GM21723 (cell line): ENCODE measurements around the gene MOV10L1.
"Not testable (repeated sequence)": the region's sequence is repeated elsewhere in the genome, so short reads cannot be mapped to it uniquely, and the experiment has no call there.

Experiments
- ATAC-seq: cut with Tn5 transposase; IDR thresholded peaks from one replicate; pipeline ENCODE4 v1.9.1; 2021; ENCODE audit warnings: mild to moderate bottlenecking, moderate library complexity; ENCODE audit not compliant: unreplicated experiment

The MOV10L1 gene

DNA sequence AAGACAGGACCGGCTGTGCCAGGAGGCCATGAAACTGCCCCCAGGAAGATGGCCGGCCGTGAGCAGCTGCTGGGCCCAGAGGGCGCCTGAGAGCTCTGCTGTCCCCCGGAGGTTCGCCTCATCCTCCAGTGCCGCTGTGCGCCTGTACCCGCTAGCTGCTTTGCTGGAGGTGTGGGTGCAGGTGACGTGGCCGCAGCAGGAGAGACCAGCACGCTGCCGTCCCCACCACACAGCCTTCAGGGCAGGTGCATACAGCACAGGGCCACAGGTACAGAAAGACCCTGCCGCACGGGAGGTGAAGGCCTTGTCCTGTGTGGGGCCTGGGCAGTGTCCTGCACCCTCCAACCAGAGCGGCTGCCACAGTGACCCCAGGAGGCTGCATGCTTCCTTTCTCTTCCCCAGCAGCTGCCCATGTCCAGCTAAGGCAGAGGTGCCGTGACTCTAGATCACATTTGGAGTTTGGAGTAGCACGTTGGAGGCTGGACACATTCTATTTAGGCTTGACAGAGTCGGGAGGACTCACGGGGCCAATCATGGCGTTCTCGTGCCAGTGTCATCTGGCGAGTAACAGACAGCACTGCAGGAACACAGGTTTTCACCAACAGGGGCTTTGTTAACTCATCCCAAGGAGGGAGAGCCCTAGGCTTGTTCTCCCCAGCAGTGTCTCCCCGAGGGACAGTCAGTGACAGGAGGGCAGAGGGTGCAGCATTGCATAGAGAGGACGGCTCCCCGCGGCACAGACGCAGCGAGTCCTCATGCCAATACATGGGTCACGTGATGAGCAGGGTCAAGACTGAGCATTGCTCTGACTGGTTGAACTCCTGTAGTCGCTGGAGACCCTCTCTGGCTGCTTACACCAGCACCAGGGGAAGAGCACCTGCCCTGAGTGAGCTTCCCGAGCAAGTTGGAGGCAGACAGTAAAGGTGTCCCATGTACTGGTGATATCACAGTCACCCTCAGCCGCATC, 62.0 kb downstream of the MOV10L1 start:
- no peak for ATAC-seq

DNA sequence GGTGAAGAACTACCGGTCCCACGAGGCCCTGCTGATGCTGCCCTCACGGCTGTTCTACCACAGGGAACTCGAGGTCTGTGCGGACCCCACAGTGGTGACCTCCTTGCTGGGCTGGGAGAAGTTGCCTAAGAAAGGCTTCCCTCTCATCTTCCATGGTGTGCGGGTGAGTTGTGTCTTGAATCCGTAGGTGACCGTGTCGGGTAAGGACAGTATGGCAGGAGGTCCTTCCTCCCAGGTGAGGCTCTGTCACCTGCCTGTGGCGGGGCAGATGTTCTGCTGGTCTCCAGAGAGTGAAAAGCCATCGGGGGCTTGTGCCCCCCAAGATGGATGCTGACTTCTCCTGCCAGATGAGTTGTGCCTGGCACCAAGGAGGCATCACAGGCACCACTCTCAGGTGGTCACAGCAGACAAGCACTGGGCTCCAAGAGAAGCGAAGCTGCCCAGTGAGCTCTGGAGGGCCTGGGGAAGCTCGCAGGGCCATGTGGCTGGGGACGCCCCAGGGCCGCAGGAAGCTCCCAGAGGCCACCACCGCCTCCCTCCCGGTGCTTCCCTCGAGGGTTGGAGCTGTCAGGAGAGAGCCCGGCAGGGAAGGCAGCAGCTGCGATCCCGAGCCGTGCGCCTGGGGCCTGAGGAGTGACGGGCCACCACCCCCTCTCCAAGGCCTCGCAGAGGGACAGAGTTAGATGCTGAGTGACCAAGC, 63.4 kb downstream of the MOV10L1 start:
- ATAC-seq: no peak

DNA sequence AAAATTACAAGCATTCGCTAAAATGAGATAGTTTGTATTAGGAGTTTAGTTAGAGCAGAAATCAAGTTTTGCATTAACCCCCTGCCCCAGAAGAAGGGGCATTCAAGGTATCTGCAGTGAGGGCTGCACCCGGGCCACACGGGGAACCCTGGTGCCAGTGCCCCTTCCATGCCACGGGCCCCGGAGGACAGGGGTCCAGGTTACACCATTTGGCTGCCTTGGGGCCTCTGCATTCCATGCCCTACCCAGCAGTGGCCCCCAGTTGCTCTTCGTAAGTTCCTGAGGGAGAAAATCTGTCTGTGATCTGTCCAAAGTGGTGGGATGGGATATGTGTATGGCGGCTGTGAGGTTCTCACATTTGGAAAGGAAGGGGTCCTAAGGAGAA, 63.9 kb downstream of the MOV10L1 start:
- ATAC-seq: no peak

DNA sequence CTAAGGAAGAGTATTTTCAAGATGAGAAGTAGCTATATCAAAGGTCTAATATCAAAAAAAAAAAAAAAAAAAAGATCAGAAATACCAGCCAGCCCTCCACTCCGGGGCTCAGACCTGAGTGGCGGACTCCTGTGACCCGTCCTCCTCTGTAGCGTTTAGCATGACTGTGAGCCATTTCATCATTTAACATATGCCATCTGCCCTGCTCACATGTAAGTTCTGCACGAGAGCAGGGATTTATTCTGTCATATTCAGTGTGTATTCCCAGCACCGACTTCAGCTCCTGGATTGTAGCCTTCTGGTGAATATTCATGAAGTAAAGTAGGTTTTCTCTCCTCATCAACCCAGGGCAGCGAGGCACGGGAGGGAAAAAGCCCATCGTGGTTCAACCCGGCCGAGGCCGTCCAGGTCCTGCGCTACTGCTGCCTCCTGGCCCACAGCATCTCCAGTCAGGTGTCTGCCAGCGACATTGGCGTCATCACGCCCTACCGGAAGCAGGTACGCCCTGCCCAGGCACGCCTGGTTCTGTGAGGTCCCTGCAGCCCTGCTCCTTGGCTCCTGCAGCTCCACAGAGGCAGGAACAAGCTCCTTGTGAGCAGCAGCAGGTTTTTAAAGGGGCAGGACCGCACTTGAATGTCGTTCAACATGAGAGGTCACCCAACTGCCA, 68.0 kb downstream of the MOV10L1 start:
- ATAC-seq: no peak

DNA sequence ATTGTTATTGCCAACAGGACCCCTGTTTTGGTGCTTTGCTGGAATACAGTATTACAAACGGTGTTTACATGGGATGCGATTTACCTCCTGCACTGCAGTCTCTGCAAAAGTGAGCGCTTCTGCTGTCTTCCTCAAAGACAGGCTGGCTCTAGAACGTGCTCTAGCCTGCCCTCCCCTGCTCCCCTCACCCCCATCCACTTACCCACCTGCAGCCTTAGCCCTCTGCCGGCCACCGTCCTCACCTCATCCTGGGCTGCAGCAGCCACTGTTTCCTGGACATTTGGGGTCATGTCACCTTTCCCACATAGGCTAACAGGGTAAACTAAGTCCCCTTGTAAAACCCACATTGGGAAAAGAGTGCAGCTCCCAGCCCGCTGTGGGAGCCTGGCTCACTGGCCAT, 71.1 kb downstream of the MOV10L1 start:
- no peak for ATAC-seq

DNA sequence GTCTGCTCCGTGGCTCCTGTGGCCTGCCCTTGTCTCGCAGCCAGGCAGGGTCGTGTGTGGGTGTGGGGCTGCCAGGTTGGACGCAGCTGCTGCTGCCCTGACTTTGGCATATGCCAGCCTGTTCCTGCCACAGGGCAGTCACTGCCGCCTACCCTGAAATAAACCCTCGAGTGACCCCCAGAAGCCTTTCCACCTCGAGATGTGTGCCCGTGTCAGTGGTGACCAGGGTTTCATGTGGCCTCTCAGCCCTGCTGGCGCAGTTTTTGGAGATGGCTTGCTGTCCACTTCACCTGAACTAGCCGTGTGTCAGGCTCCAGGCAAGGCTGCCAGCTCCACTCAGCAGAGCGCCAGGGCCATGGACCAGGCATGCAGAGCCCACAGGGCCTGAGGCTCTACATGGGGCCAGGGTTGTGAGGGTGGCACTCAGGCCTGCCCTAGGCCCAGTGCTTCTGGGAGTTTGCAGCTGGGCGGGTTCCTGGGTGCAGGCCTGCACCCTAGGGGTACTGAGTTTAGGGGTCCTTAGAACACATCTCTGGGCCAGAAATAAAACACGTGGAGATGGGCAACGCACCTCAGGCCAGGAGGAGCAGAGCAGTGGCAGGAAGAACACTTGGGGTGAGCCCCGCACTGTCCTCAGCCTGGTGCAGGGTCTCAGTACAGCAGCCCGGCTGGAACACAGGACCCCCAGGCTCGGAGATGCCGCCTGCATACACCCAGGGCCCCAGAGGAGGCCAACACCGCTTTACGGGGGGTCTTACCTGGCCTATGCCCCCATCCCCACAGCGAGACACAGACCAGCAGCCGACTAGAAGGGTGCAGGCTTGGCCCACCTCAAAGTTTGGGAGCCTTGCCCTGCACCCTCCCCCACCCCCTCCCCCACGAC, 71.9 kb downstream of the MOV10L1 start:
- ATAC-seq: no peak

DNA sequence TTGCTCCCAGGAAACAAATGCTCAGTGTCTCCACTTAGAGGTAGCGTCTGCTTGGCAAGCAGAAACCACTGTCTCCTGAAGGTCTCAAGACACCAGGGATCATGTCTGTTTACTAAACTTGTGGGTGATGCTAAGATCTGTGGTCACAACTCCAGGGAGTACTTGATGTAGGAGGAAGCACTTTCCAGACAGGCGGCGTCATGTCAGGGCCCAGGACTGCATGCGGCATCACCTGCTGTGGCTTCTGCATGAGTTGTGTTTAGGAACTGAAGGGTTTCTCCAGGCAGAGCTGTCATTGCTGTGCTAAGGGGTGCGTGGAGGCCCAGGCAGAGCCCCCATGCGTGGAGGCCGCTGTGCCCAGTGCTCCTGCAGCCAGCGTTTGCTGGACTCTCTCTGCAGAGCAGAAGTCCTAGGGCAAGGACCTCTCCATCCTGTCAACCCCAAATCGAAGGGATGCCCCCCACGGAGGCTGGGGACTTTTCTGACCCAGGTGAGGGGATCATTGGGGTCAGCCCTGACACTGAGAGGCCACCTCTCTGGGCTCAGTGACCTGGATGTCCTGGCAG, 72.7 kb downstream of the MOV10L1 start:
- no peak for ATAC-seq

DNA sequence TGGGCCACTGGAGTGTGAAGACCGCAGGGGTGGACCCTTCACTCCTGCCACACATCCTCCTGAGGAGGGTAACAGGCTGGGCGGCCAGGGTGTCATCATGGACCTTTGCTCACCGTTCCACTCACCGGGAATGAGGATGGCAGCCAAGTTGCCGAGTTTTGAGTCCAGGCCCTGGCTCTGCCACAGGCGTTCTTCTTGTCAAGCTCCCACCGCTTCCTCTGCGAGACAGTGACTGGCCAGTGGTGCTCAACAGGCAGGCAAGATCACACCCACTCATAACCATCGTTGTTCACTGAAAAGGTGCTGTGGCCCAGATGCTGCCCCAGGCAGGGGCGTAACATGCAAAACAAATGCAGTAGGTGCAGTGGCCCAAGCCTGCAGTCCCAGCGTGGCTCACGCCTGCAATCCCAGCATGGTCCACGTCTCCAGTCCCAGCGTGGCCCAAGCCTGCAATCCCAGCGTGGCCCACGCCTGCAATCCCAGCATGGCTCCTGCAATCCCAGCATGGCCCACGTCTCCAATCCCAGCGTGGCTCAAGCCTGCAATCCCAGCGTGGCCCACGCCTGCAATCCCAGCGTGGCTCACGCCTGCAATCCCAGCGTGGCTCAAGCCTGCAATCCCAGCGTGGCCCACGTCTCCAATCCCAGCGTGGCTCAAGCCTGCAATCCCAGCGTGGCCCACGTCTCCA, 75.8 kb downstream of the MOV10L1 start:
- no peak for ATAC-seq

DNA sequence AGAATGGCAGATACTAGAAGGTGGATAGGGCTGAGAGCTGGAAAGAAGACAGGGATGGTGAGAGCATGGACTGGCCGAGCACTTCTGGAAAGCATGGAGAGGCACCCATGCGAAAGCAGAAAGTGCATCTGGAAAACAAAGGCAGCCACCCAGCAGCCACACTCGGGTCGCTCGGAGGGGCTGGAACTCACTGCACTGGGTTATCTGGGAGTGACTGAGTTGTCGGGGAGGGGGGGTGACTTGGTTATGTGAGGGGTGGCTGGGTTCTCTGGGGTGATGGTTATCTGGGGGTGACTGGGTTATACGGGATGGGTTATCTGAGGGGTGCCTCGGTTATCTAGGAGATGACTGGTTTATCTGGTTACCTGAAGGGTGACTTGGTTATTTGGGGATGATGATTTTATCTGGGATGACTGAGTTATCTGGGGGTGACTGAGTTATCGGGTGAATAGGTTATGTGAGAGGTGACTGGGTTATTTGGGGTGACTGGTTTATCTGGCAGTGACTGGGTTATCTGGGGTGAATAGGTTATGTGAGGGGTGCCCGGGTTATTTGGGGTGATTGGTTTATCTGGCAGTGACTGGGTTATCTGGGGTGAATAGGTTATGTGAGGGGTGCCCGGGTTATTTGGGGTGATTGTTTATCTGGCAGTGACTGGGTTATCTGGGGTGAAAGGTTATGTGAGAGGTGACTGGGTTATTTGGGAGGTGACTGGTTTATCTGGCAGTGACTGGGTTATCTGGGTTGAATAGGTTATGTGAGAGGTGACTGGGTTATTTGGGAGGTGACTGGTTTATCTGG, 78.1 kb downstream of the MOV10L1 start:
- ATAC-seq: no peak

DNA sequence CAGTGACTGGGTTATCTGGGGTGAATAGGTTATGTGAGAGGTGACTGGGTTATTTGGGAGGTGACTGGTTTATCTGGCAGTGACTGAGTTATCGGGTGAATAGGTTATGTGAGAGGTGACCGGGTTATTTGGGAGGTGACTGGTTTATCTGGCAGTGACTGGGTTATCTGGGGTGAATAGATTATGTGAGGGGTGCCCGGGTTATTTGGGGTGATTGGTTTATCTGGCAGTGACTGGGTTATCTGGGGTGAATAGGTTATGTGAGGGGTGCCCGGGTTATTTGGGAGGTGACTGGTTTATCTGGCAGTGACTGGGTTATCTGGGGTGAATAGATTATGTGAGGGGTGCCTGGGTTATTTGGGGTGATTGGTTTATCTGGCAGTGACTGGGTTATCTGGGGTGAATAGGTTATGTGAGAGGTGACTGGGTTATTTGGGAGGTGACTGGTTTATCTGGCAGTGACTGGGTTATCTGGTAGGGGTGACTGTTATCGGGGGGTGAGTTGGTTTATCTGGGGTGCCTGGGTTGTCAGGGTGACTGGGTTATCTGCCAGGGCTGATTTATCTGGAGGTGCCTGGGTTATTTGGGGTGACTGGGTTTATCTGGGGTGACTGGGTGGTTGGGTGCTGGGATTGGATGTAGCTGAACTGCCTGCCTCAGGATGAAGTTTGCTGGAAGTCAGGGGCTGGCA, 78.8 kb downstream of the MOV10L1 start:
- ATAC-seq: not testable (repeated sequence)

DNA sequence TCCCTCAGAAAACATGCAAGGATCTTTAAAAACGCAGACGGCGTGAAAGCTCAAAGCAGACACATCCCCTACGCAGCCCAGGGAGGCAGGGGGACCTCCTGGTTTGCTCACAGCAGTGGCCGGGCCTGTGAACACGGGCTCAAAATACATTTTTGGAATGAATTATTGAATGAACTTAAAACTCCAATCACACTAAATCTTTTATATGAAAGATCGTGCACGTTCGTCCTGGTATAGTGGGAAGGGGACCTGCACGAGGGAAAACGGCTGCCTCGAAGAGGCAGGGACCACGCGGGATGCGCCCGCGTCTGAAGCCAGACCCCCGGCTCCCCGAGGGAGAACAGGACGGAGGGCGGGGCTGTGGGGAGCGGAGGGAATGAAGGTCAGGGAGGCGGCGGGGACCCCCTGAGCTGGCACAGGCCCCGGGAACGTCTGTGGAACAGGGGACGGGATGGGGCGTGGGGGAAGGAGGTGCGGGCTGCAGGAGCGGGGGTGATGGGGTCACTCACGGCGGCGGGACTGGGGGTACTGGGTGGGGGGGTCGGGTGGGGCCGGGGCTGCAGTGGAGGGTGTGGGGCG, 79.5 kb downstream of the MOV10L1 start:
- no peak for ATAC-seq

DNA sequence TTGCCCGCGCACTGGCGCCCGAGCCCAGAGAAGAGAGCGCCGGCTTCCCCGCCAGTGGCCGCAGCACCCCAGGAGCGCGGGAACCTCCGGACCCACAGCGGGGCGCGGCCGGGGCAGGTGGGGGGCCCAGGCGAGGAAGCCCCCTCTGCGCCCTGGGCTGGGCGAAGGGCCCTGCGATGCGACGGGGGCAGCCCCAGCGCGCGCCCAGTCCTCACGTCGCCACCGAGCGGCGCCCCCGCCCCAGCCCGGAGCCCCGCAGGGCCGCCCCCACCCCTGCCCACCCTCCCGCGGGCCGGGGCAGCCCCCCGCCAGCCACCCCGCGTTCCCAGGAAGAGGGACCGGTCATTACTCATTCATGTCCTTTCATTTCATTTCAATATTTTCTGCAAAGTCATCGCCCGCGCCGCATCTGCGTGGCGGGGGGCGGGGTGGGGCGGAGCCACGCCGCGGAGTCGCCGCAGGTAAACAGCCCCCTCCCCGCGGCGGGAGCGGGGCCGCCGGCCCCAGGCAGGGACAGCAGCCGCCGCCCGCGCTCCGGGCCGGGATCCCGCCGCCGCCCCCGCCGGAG, 80.1 kb downstream of the MOV10L1 start:
- ATAC-seq: no peak

DNA sequence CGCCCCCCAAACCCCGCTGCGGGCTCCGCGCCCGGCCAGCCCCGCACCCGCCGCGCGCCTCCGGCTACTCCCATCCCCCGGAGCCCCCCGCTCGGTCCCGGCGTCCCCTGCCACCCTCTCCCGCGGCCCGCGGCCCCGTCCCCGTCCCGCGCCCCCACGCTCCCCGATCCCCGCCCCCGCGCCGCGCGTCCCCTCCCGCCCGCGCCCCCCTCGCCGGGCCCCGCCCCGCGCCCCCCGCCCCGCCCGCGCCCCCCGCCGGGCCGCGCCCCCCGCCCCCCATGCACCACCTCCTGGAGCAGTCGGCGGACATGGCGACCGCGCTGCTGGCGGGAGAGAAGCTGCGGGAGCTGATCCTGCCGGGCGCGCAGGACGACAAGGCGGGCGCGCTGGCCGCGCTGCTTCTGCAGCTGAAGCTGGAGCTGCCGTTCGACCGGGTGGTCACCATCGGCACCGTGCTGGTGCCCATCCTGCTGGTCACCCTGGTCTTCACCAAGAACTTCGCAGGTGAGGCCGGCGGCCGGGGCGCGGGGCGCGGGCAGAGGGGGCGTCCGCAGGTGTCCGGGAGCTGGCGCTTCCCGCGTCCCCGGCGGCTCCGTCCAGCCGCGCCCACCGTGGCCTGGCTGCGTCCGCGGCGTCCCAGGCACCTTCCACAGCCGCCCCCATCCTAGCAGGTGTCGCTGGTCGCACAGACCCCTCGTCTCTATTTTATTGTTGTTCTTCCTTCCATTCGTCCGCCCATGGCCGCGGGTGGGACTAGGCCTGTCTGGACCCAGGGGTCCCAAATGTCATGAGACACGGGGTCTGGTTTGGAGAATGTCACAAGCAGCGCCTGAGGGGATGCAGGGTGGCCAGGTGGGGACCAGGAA, 80.9 kb downstream of the MOV10L1 start, which contains the start of gene PANX2:
PANX2 (plus strand) TSS at position 279 of the 866 bp plus-strand sequence; CDS start at position 279, 0 bp downstream.
- no peak for ATAC-seq

DNA sequence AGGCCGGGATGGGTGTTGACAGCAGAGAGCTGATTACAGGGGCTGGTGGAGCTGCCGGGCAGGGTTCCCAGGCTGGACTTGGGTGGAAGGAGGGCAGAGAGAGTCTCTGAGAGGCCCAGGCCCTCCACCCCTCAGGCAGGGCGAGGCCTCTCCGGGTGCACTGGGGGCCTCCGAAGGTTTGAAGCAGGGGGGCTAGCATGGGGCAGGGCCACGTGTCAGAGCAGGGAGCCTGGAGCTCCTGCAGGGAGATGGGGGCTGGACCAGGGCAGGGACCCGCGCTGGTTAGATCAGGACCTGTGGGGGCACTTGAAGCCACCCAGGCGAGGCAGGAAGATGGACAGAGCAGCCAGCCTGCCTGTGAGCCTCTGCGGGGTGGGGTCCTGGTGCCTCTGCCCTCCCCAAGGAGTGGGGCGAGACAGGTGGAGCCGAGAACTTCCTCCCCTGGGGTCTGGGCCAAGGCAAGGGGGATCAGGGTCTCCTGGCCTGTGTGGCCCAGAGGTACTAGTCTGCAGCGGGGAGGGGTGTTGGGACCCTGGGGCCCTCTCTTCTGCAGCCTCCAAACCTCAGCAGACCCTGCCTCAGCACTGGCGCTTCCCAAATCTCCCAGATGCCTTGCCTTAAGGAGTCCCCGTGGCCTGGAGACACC, 81.6 kb downstream of the MOV10L1 start:
- ATAC-seq: no peak

DNA sequence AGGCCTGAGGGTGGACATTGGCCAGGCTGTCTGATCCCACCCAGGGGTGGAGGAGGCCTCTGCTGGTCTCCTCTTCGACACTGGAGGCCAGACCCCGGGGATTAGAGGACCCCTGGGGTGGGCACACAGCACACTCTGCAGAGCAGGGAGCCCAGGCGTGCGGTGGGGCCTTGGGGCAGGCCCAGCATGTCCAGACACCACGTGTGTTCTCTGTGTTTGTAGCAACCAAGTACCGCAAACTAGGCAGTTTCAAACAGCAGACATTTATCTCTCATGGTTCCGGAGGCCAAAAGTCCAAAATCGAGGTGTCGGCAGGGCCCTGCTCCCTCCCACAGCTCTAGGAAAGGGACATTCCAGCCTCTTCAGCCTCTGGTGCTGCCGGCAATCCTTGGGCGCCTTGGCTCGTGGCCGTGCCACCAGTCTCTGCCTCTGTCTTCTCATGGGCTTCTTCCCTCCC, 82.2 kb downstream of the MOV10L1 start:
- ATAC-seq: no peak
